IPS DF 6.9 (cell line): ENCODE measurements around the gene KLHL20.
"Not testable (repeated sequence)": the region's sequence is repeated elsewhere in the genome, so short reads cannot be mapped to it uniquely, and the experiment has no call there.

Experiments
- DNase-seq: peaks from one replicate; pipeline ENCODE4 v3.0.0-alpha.2; 2013; ENCODE audit warnings: low read depth, low spot score
- H3K27ac ChIP-seq: one replicate; pipeline ENCODE4 v1.5.1; 2013; ENCODE audit warnings: low read length, control low read depth
- H3K27me3 ChIP-seq: 2 replicates; pipeline ENCODE4 v1.6.1; 2013; ENCODE audit warnings: mild to moderate bottlenecking, low read length; ENCODE audit not compliant: control insufficient read depth, insufficient read depth
- H3K36me3 ChIP-seq: 2 replicates; pipeline ENCODE4 v1.6.1; 2013; ENCODE audit warnings: low read length; ENCODE audit not compliant: control insufficient read depth, insufficient read depth
- H3K4me1 ChIP-seq: 2 replicates; pipeline ENCODE4 v1.6.1; 2013; ENCODE audit warnings: low read length; ENCODE audit not compliant: control insufficient read depth, insufficient read depth
- H3K4me3 ChIP-seq: 2 replicates; pipeline ENCODE4 v1.5.1; 2013; ENCODE audit warnings: mild to moderate bottlenecking, low read length
- H3K9me3 ChIP-seq: 2 replicates; pipeline ENCODE4 v1.6.1; 2013; ENCODE audit warnings: low read length, inconsistent platforms; ENCODE audit not compliant: control insufficient read depth, insufficient read depth
- WGBS: extraction: QIAGEN DNeasy Blood & Tissue Kit; methylation state at CpG from one replicate; pipeline ENCODE4 v1.1.7; 2013; ENCODE audit warnings: mixed read lengths, missing lambda C conversion rate; ENCODE audit not compliant: insufficient read length, insufficient coverage; 5-methylcytosine and 5-hydroxymethylcytosine counted together

KLHL20 gene

DNA sequence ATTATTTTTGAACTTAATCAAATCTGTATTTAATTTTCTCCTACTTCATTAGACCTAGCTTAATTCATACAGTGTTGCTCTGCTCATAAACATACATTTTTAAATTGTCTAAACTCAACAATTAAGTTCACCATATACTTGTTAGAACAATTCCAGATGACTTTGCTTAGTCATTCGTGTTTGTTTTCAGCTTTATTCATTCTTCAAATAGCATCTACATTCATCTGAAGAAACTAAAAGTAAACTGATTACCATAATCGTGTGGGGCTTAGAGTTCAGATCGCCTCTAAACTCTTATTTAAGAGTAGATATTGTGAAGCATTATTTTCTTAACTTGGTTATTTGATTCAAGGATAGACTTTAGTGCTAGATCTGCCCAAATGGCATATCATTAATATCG, 34.4 kb downstream of the KLHL20 start:
- no peak for DNase-seq
- WGBS, result no CpG with 5 or more reads among the region's 4 CpGs
- H3K27me3 ChIP-seq, result no peaks in the 10 kb centered on the region
- no peak overlapping the region for H3K4me3 ChIP-seq
- H3K36me3 ChIP-seq, result no peaks in the 10 kb centered on the region
- H3K27ac ChIP-seq, result no peak overlapping the region
- no peaks in the 10 kb centered on the region for H3K4me1 ChIP-seq
- no peaks in the 10 kb centered on the region for H3K9me3 ChIP-seq

DNA sequence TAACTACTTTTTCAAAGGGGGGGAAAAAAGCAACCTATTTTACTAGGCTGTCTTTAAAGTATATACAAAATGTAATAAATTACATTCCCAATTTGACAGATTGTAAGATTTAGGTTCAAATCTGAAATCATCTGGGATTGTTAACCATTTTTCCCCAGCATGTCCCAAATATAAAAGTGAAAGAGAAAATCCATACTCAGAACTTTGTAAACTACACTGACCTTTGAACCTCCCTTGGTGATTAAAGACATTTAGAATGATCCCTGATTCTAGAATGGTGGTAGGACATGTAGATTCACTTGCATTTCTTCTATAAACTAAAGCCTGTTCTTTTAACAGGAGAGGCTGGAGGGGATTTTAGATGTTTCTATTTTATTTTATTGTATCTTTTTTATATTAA, 39.0 kb downstream of the KLHL20 start:
- Histone ChIP-seq H3K9me3 (no peaks in the 10 kb centered on the region), H3K27ac (no peak overlapping the region), H3K36me3 (peaks cover 5% of the 10 kb centered on the region; the same call in 1 of the 2 replicates), H3K27me3 (no peaks in the 10 kb centered on the region), H3K4me3 (no peak overlapping the region), H3K4me1 (no peaks in the 10 kb centered on the region)
- DNase-seq, result no peak

DNA sequence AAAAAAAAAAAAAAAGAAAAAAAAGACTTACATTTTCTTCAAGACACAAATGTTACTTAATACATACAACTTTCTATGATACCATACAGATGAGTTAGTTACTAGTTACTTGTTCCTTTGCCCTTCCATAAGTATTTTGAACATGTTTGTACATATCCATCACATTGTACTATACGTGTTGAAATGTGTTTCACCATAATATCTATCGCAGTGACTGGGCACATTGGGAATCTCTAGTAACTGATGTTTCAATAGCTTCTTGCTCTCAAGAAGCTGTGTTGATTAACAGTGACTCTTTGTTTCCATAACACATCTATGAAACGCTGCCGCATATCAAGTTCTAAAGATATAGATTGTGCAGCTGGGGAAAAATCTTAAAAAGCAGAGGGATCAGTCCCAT, 42.9 kb downstream of the KLHL20 start:
- Histone ChIP-seq H3K27me3 (no peaks in the 10 kb centered on the region), H3K27ac (no peak overlapping the region), H3K4me3 (no peak overlapping the region), H3K9me3 (no peaks in the 10 kb centered on the region), H3K4me1 (no peaks in the 10 kb centered on the region), H3K36me3 (peaks cover 5% of the 10 kb centered on the region; the same call in 1 of the 2 replicates)
- DNase-seq, result no peak
- no CpG with 5 or more reads among the region's 4 CpGs for WGBS

DNA sequence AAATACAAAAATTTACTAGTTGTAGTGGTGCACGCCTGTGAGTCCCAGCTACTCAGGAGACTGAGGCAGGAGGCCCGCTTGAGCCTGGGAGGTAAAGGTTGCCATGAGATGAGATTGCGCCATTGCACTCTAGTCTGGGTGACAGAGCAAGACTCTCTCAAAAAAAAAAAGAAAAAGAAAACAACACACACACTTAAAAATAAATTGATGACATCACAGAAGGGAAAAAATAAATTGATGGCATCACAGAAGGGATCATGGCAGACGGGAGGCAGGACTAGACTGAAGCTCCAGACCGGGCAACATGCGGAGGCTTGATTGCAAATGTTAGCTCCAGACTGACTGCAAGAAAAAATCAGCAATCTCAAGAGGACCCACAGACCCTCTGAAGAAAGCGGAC, 43.3 kb downstream of the KLHL20 start:
- H3K9me3 ChIP-seq, result no peaks in the 10 kb centered on the region
- H3K27me3 ChIP-seq, result no peaks in the 10 kb centered on the region
- no peaks in the 10 kb centered on the region for H3K4me1 ChIP-seq
- H3K4me3 ChIP-seq, result no peak overlapping the region
- no peak for DNase-seq
- no peak overlapping the region for H3K27ac ChIP-seq
- no CpG with 5 or more reads among the region's 7 CpGs for WGBS
- peaks cover 5% of the 10 kb centered on the region; the same call in 1 of the 2 replicates for H3K36me3 ChIP-seq

DNA sequence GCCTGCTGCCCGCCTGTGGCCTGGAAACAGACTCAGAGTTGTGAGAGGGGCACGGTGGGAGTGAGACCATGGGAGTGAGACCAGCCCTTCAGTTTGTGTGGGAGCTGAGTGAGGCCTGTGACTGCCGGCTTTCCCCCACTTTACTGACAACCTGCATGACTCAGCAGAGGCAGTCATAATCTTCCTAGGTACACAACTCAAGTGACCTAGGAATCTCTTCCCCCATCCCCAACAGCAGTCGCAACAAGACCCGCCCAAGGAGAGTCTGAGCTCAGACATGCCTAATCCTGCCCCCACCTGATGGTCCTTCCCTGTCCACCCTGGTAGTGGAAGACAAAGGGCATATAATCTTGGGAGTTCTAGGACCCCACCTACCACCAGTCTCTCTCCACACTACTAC, 44.2 kb downstream of the KLHL20 start:
- Histone ChIP-seq H3K4me1 (no peaks in the 10 kb centered on the region), H3K4me3 (no peak overlapping the region), H3K36me3 (peaks cover 5% of the 10 kb centered on the region; the same call in 1 of the 2 replicates), H3K27me3 (no peaks in the 10 kb centered on the region), H3K27ac (no peak overlapping the region), H3K9me3 (no peaks in the 10 kb centered on the region)
- WGBS, result no CpG with 5 or more reads among the region's 5 CpGs
- no peak for DNase-seq

DNA sequence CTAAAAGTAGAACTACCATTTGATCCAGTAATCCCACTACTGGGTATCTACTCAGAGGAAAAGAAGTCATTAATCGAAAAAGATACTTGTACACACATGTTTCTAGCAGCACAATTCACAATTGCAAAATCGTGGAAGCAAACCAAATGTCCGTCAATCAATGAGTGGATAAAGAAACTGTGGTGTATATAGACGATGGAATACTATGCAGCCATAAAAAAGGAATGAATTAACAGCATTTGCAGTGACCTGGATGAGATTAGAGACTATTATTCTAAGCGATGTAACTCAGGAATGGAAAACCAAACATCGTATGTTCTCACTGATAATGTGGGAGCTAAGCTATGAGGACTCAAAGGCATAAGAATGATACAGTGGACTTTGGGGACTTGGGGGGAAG, 49.5 kb downstream of the KLHL20 start:
- not testable (repeated sequence) for H3K4me3 ChIP-seq, H3K9me3 ChIP-seq, DNase-seq, H3K4me1 ChIP-seq, H3K27ac ChIP-seq, H3K36me3 ChIP-seq, H3K27me3 ChIP-seq
- no CpG with 5 or more reads among the region's 6 CpGs for WGBS

DNA sequence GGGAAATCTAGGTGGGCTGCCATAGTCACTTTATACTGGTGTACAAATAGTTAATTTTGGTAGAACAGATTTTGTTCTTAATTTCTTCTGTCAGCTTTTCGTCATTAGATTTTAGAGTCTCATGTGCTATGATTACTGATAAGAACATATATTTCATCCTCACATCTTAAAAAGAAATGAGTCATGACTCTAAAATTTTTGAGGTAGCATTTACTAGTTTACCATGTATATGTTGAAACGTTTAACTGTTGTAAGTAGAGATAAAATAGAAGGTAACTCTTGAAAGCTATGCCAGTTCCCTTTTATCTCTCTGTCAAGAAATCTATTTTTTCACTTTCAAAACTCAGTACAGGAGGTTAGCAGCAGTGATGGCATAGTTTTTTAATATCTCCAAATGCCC, 53.4 kb downstream of the KLHL20 start:
- DNase-seq, result no peak
- Histone ChIP-seq H3K27me3 (no peaks in the 10 kb centered on the region), H3K27ac (no peak overlapping the region), H3K36me3 (no peaks in the 10 kb centered on the region), H3K9me3 (no peaks in the 10 kb centered on the region), H3K4me1 (no peaks in the 10 kb centered on the region), H3K4me3 (no peak overlapping the region)
- no CpG with 5 or more reads among the region's 2 CpGs for WGBS

DNA sequence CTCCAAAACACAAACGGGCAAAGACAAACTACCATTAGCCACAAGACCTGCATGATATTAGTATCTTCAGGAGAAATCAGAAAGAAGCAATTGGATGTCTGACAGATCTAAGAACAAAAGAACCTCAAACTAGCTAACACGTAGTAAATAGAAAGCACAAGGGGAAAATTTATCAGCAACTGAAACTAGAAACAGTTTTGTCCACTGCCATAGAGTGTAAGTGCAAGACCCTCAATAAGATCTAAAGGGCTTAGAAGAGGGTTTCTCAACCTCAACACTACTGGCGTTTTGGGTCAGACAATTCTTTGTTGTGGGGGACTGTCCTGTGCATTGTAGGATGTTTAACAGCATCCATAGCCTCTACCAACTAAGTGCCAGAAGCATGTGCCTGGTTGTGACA, 54.0 kb downstream of the KLHL20 start:
- no CpG with 5 or more reads among the region's 3 CpGs for WGBS
- Histone ChIP-seq H3K4me1 (no peaks in the 10 kb centered on the region), H3K9me3 (no peaks in the 10 kb centered on the region), H3K27ac (no peak overlapping the region), H3K4me3 (no peak overlapping the region), H3K27me3 (no peaks in the 10 kb centered on the region), H3K36me3 (no peaks in the 10 kb centered on the region)
- no peak for DNase-seq

DNA sequence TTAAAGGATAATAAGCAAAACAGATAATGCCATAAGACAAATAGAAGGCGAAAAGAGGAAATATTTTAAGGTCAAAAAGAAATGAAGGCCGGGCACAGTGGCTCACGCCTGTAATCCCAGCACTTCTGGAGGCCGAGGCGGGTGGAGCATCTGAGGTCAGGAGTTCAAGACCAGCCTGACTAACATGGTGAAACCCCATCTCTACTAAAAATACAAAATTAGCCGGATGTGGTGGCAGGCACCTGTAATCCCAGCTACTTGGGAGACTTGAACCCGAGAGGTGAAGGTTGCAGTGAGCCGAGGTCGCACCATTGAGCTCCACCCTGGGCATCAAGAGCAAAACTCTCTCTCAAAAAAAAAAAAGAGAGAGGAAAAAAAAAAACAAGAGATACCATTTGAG, 55.5 kb downstream of the KLHL20 start:
- H3K36me3 ChIP-seq, H3K27me3 ChIP-seq, H3K9me3 ChIP-seq, DNase-seq, H3K4me1 ChIP-seq, H3K27ac ChIP-seq, H3K4me3 ChIP-seq: not testable (repeated sequence)
- WGBS, result no CpG with 5 or more reads among the region's 9 CpGs

DNA sequence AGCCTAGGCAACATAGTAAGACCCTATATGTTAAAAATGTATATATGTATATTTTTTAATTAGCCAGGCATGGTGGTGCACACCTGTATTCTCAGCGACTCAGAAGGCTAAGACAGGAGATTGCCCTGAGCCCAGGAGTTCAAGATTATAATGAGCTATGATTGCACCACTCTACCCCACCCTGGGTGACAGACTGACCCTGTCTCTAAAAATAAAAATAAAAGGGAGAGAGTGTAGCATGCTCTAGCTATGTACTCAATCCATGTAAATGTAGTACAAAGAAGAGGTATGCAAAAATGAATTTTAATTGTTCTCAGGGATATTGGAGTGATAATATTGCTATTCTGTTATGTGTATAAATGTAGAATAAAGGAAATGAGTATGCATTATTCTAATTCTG, 56.8 kb downstream of the KLHL20 start:
- no peak overlapping the region for H3K27ac ChIP-seq
- WGBS, result no CpG with 5 or more reads among the region's 1 CpG

DNA sequence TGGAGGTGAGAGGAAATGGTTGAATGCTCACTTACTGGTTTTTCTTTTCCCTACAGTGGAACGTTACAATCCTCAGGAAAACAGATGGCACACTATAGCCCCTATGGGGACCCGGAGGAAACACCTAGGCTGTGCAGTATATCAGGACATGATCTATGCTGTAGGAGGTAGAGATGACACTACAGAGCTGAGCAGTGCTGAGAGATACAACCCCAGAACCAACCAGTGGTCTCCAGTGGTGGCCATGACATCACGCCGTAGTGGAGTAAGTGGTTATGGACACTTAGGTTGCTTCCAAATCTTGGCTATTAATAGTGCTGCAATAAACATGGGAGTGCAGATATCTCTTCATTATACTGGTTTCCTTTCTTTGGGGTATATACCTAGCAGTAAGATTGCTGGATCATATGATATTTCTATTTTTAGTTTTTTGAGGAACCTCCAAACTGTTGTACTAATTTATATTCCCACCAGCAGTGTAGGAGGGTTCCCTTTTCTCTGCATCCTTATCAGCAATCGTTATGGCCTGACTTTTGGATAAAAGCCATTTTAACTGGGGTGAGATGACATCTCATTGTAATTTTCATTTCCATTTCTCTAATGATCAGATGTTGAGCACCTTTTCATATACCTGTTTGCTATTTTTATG, 60.9 kb downstream of the KLHL20 start:
- H3K36me3 ChIP-seq, result no peaks in the 10 kb centered on the region
- H3K27me3 ChIP-seq, result no peaks in the 10 kb centered on the region
- no peak overlapping the region for H3K27ac ChIP-seq
- no peaks in the 10 kb centered on the region for H3K9me3 ChIP-seq
- no peak for DNase-seq
- WGBS, result no CpG with 5 or more reads among the region's 5 CpGs
- H3K4me3 ChIP-seq, result no peak overlapping the region
- H3K4me1 ChIP-seq, result no peaks in the 10 kb centered on the region

More for the DNA sequence above, 56.8 kb downstream of the KLHL20 start:
- Histone ChIP-seq H3K36me3 (no peaks in the 10 kb centered on the region), H3K9me3 (no peaks in the 10 kb centered on the region), H3K27me3 (no peaks in the 10 kb centered on the region), H3K4me3 (no peak overlapping the region), H3K4me1 (no peaks in the 10 kb centered on the region)
- no peak for DNase-seq
